H1 (cell line): ENCODE results near the gene NRXN2. TPM values are rescaled to one million over a fixed set of nuclear protein-coding genes. Genes with fewer than 3 reads are reported as not detected.

Experiments
- CTCF ChIA-PET: fragments of 300-600 bp; sonication (Branson Sonifier 250); formaldehyde crosslinking; loops from one replicate; lab custom pipeline; 2021; ENCODE audit not compliant: partially characterized antibody; lab: Charles Lee
- POLR2A ChIA-PET: fragments of 300-600 bp; sonication (Branson Sonifier 250); formaldehyde crosslinking; loops from one replicate; lab custom pipeline; 2021; ENCODE audit warnings: inconsistent platforms; ENCODE audit not compliant: partially characterized antibody; lab: Charles Lee
- DNase-seq, 2 experiments: peaks; one replicate each; pipeline versions ENCODE4 v3.0.0 to v3.0.0-alpha.2; 2010 to 2022; ENCODE audit warnings: low spot score in 2 of 2, low read depth in 1 of 2, mixed read lengths in 1 of 2
- FAIRE-seq: peaks from 2 replicates; lab custom pipeline; 2011; peaks lifted over from hg19 to GRCh38; lab: Jason Lieb, UNC
- H2AFZ ChIP-seq: 2 replicates; pipeline ENCODE4 v1.8.1; 2012; ENCODE audit warnings: low read length, inconsistent platforms
- H2AK5ac ChIP-seq: 2 replicates; pipeline ENCODE4 v1.6.1; 2013; ENCODE audit warnings: low read depth, low read length
- H2BK120ac ChIP-seq: replicated peaks from 2 replicates; pipeline ENCODE3; 2013; ENCODE audit warnings: low read depth, low read length, inconsistent platforms
- H2BK12ac ChIP-seq: 2 replicates; pipeline ENCODE4 v1.6.1; 2013; ENCODE audit warnings: low read depth, low read length
- H2BK15ac ChIP-seq: 2 replicates; pipeline ENCODE4 v1.6.1; 2013; ENCODE audit warnings: low read length
- H2BK20ac ChIP-seq: 2 replicates; pipeline ENCODE4 v1.6.1; 2013; ENCODE audit warnings: low read length
- H2BK5ac ChIP-seq: 2 replicates; pipeline ENCODE4 v1.6.1; 2013; ENCODE audit warnings: low read depth, low read length
- H3K14ac ChIP-seq: 2 replicates; pipeline ENCODE4 v1.6.1; 2013; ENCODE audit warnings: inconsistent platforms; ENCODE audit not compliant: insufficient read length
- H3K18ac ChIP-seq: 2 replicates; pipeline ENCODE4 v1.6.1; 2013; ENCODE audit warnings: low read length; ENCODE audit errors: extremely low read depth
- H3K23ac ChIP-seq: 2 replicates; pipeline ENCODE4 v1.6.1; 2013; ENCODE audit warnings: inconsistent platforms; ENCODE audit not compliant: insufficient read length
- H3K23me2 ChIP-seq: 2 replicates; pipeline ENCODE4 v1.6.1; 2013; ENCODE audit warnings: low read depth, low read length
- H3K27ac ChIP-seq: 2 replicates; pipeline ENCODE4 v1.6.1; 2011; ENCODE audit warnings: low read depth, low read length, inconsistent platforms
- H3K27me3 ChIP-seq, 4 experiments: replicated peaks in 1 of 4; 1 replicate in 1 of 4; 2 replicates in 3 of 4; pipeline versions ENCODE4 v1.6.1 to v1.8.1; 2011 to 2013; ENCODE audit warnings: low read length in 3 of 4, mild to moderate bottlenecking in 3 of 4, inconsistent platforms in 2 of 4, mixed read lengths in 2 of 4, moderate library complexity in 1 of 4; ENCODE audit not compliant: control insufficient read depth in 3 of 4, insufficient read depth in 3 of 4; ENCODE audit errors: extremely low read depth in 1 of 4
- H3K36me3 ChIP-seq, 4 experiments: 2 replicates each; pipeline versions ENCODE4 v1.6.1 to v1.8.1; 2011 to 2013; ENCODE audit warnings: mild to moderate bottlenecking in 4 of 4, low read length in 3 of 4, moderate library complexity in 2 of 4, control low read depth in 1 of 4, inconsistent platforms in 1 of 4; ENCODE audit not compliant: insufficient read depth in 4 of 4, control insufficient read depth in 2 of 4
- H3K4ac ChIP-seq: replicated peaks from 2 replicates; pipeline ENCODE3; 2013; ENCODE audit warnings: low read length, low read depth, mixed read lengths, inconsistent platforms; ENCODE audit not compliant: insufficient read length
- H3K4me1 ChIP-seq, 4 experiments: replicated peaks in 1 of 4; 1 replicate in 1 of 4; 2 replicates in 3 of 4; pipeline versions ENCODE4 v1.6.1 to v1.8.1; 2011 to 2013; ENCODE audit warnings: low read length in 3 of 4, inconsistent platforms in 2 of 4, mixed read lengths in 1 of 4; ENCODE audit not compliant: insufficient read depth in 4 of 4, control insufficient read depth in 3 of 4
- H3K4me2 ChIP-seq, 2 experiments: 2 replicates each; pipeline versions ENCODE4 v1.6.1 to v1.8.1; 2011 to 2013; ENCODE audit warnings: low read depth in 2 of 2, low read length in 2 of 2, control low read depth in 1 of 2, inconsistent platforms in 1 of 2, mild to moderate bottlenecking in 1 of 2; ENCODE audit not compliant: insufficient read depth in 1 of 2
- H3K4me3 ChIP-seq, 4 experiments: fragments of 200-600, 300-600 bp in 1 of 4; sonication (generic), shearing (Covaris generic), sonication (Bioruptor Twin) in 1 of 4; 2 replicates each; pipeline versions ENCODE4 v1.5.1 to v1.8.1; 2011 to 2016; ENCODE audit warnings: low read length in 4 of 4, low read depth in 3 of 4, control low read depth in 2 of 4, inconsistent platforms in 2 of 4, mild to moderate bottlenecking in 2 of 4, mixed read lengths in 1 of 4, moderate library complexity in 1 of 4; ENCODE audit not compliant: insufficient read depth in 2 of 4; ENCODE audit errors: extremely low read depth in 1 of 4
- H3K56ac ChIP-seq: replicated peaks from 2 replicates; pipeline ENCODE3; 2013; ENCODE audit warnings: low read depth, mild to moderate bottlenecking, mixed read lengths, low read length, inconsistent platforms; ENCODE audit not compliant: insufficient read length
- H3K79me1 ChIP-seq: 2 replicates; pipeline ENCODE4 v1.6.1; 2013; ENCODE audit warnings: low read depth, low read length, control low read depth
- H3K79me2 ChIP-seq, 2 experiments: 2 replicates each; pipeline versions ENCODE4 v1.6.1 to v1.8.1; 2012 to 2013; ENCODE audit warnings: low read length in 2 of 2, mild to moderate bottlenecking in 2 of 2, inconsistent platforms in 1 of 2; ENCODE audit not compliant: insufficient read depth in 2 of 2, control insufficient read depth in 1 of 2
- H3K9ac ChIP-seq, 4 experiments: replicated peaks in 1 of 4; 1 replicate in 1 of 4; 2 replicates in 3 of 4; pipeline versions ENCODE4 v1.6.1 to v1.8.1; 2011 to 2013; ENCODE audit warnings: low read depth in 3 of 4, low read length in 3 of 4, control low read depth in 2 of 4, mild to moderate bottlenecking in 2 of 4, moderate library complexity in 2 of 4, inconsistent platforms in 1 of 4; ENCODE audit errors: extremely low read depth in 1 of 4
- H3K9me3 ChIP-seq, 2 experiments: 2 replicates each; pipeline versions ENCODE4 v1.6.1 to v1.8.1; 2012 to 2013; ENCODE audit warnings: mild to moderate bottlenecking in 2 of 2, moderate library complexity in 2 of 2, control low read depth in 1 of 2, inconsistent platforms in 1 of 2, low read depth in 1 of 2, low read length in 1 of 2, mixed read lengths in 1 of 2; ENCODE audit not compliant: insufficient read depth in 2 of 2
- H4K20me1 ChIP-seq, 2 experiments: replicated peaks in 1 of 2; 2 replicates each; pipeline versions ENCODE3 to v1.8.1; 2011 to 2013; ENCODE audit warnings: inconsistent platforms in 2 of 2, low read length in 2 of 2, mild to moderate bottlenecking in 1 of 2; ENCODE audit not compliant: insufficient read depth in 2 of 2, control insufficient read depth in 1 of 2
- H4K5ac ChIP-seq: 2 replicates; pipeline ENCODE4 v1.6.1; 2013; ENCODE audit warnings: low read length, low read depth, mixed read lengths, inconsistent platforms; ENCODE audit not compliant: insufficient read length
- H4K8ac ChIP-seq: 2 replicates; pipeline ENCODE4 v1.8.0; 2013; ENCODE audit warnings: mild to moderate bottlenecking, moderate library complexity, low read length, inconsistent platforms; ENCODE audit not compliant: insufficient read depth; ENCODE audit errors: extremely low read depth
- H4K91ac ChIP-seq: replicated peaks from 2 replicates; pipeline ENCODE3; 2013; ENCODE audit warnings: low read length, mixed read lengths, inconsistent platforms; ENCODE audit not compliant: insufficient read length
- BCL11A ChIP-seq, 2 experiments: IDR thresholded peaks; one replicate each; pipeline ENCODE4 v1.6.1; 2011; ENCODE audit warnings: low read depth in 2 of 2, low read length in 2 of 2, mild to moderate bottlenecking in 2 of 2
- CTBP2 ChIP-seq: IDR thresholded peaks from 2 replicates; pipeline ENCODE4 v1.7.0; 2011; ENCODE audit warnings: borderline replicate concordance, mild to moderate bottlenecking, moderate library complexity, mixed read lengths, low read length; ENCODE audit not compliant: insufficient read depth, insufficient read length
- HDAC2 ChIP-seq, 2 experiments: fragments of 300-600 bp in 1 of 2; sonication (generic) in 1 of 2; IDR thresholded peaks; 2 replicates each; pipeline ENCODE4 v1.6.1; 2011 to 2012; ENCODE audit warnings: low read depth in 2 of 2, low read length in 2 of 2, mild to moderate bottlenecking in 2 of 2, moderate library complexity in 2 of 2, borderline replicate concordance in 1 of 2, inconsistent platforms in 1 of 2
- HDAC6 ChIP-seq: IDR thresholded peaks from one replicate; pipeline ENCODE4 v1.7.1; 2012; ENCODE audit warnings: low read depth, mild to moderate bottlenecking, inconsistent platforms, low read length, moderate library complexity
- POLR2A ChIP-seq, 2 experiments: IDR thresholded peaks; 1 replicate in 1 of 2; 2 replicates in 1 of 2; pipeline ENCODE4 v1.6.1; 2011; ENCODE audit warnings: low read depth in 2 of 2, low read length in 2 of 2, mild to moderate bottlenecking in 2 of 2; ENCODE audit errors: control extremely low read depth in 1 of 2
- WGBS, 2 experiments: shearing (Covaris generic) in 1 of 2; methylation state at CpG; one replicate each; pipeline versions ENCODE4 v1.1.6 to v1.1.7; 2013 to 2015; ENCODE audit warnings: low lambda C conversion rate in 2 of 2, mixed read lengths in 2 of 2, inconsistent platforms in 1 of 2, low coverage in 1 of 2, missing lambda C conversion rate in 1 of 2; ENCODE audit not compliant: insufficient replicate concordance in 2 of 2, insufficient coverage in 1 of 2, insufficient read length in 1 of 2; ENCODE audit errors: extremely low coverage in 1 of 2, missing lambda C conversion rate in 1 of 2; 5-methylcytosine and 5-hydroxymethylcytosine counted together
- polyA plus RNA-seq, 7 experiments: library from polyadenylated mRNA; depleted of rRNA in 3 of 7; stranded (reverse) in 5 of 7; unstranded in 2 of 7; fragments of >200 nt in 5 of 7; fragments of 200-250 nt in 2 of 7; gene quantifications; 1 replicate in 5 of 7; 2 replicates in 1 of 7; 4 replicates in 1 of 7; pipeline versions ENCODE4 v1.2.1 to v1.2.3, GENCODE V29; 2011 to 2013; ENCODE audit warnings: missing spikeins in 2 of 7, mixed read lengths in 2 of 7
- total RNA-seq: library from RNA; stranded (reverse); fragmentation: NEBNext Ultra II Directional; extraction: Animal tissue kit (Norgen Biotek cat#: 25700); gene quantifications from 2 replicates; pipeline ENCODE4 v1.2.1, GENCODE V29; 2021

NRXN2 gene
- total and polyA plus RNA-seq, 2 of the 8 experiments (the other 6 are each of a cell fraction or from before 2014, with no cell fraction given), result 1.3 to 11.5 TPM

GRCh38 chr11:64726211-64726641, 3.2 kb upstream of the NRXN2 start:
- peak overlapping the region; percentile 57; the same call in 1 of the 2 replicates for H2BK5ac ChIP-seq
- H3K14ac ChIP-seq, result no peak overlapping the region
- no peak overlapping the region for H4K5ac ChIP-seq
- H3K4me2 ChIP-seq, result peak overlapping the region; percentile 6 to 45
- 64% methylated on average over 9 of the region's 9 CpGs; no CpG with 5 or more reads in 1 of the 2 experiments for WGBS, 2 experiments
- no peak overlapping the region for H2BK120ac ChIP-seq
- no peak overlapping the region for H3K4me3 ChIP-seq
- no peak overlapping the region for H3K23ac ChIP-seq
- H3K79me2 ChIP-seq, result no peaks in the 10 kb centered on the region
- H3K9ac ChIP-seq, result no peak overlapping the region
- H3K4ac ChIP-seq, result no peak overlapping the region
- no peaks in the 10 kb centered on the region for H4K20me1 ChIP-seq
- H3K36me3 ChIP-seq, result no peaks in the 10 kb centered on the region
- H2BK15ac ChIP-seq, result no peak overlapping the region
- H3K18ac ChIP-seq, result peak overlapping the region; percentile 67
- H2AK5ac ChIP-seq, result no peak overlapping the region
- ChIA-PET POLR2A (interaction anchor here (0.8 to 3.6 kb wide), 12 partner anchors 10 to 81 kb away, joined by 3 to 48 read pairs (median 4); no protein-coding TSS in a partner anchor), CTCF (interaction anchor here (0.6 to 3.3 kb wide), 12 partner anchors 11 to 425 kb away, joined by 3 to 22 read pairs (median 3); partner anchors contain the start of gene PYGM)
- H4K91ac ChIP-seq, result no peak overlapping the region
- H2BK12ac ChIP-seq, result peak overlapping the region; percentile 21; the same call in 1 of the 2 replicates
- H2AFZ ChIP-seq, result no peak overlapping the region
- H3K23me2 ChIP-seq, result peaks cover 8% of the 10 kb centered on the region; the same call in 1 of the 2 replicates
- no peaks in the 10 kb centered on the region for H3K9me3 ChIP-seq
- H3K27ac ChIP-seq, result no peak overlapping the region
- peaks cover 4% of the 10 kb centered on the region; the same call in 1 of the 2 replicates for H3K79me1 ChIP-seq
- H3K27me3 ChIP-seq, result peaks cover 7 to 16% (median 14%) of the 10 kb centered on the region in 4 experiments
- peaks cover 10 to 43% (median 27%) of the 10 kb centered on the region in 4 experiments for H3K4me1 ChIP-seq
- H2BK20ac ChIP-seq, result peak overlapping the region; percentile 80; the same call in 1 of the 2 replicates
- H4K8ac ChIP-seq, result peak overlapping the region; percentile 19; the same call in 1 of the 2 replicates
- no peak for DNase-seq
- TF ChIP-seq BCL11A (IDR thresholded peaks at IDR 0.05; ENCODE audit: low read depth in 2 of 2, low read length in 2 of 2) (no peak), POLR2A (IDR thresholded peaks at IDR 0.05; ENCODE audit: control extremely low read depth in 1 of 2, low read depth in 2 of 2, low read length in 2 of 2) (no peak), CTBP2 (no peak), HDAC6 (no peak), HDAC2 (IDR thresholded peaks at IDR 0.05; ENCODE audit: borderline replicate concordance in 1 of 2, low read depth in 2 of 2, low read length in 2 of 2) (no peak)
- H3K56ac ChIP-seq, result no peak overlapping the region
- FAIRE-seq, result no peak
